Esophagus (tissue), 2 donors: ENCODE results near the gene EVA1C. TPM values are rescaled to one million over a fixed set of nuclear protein-coding genes. Genes with fewer than 3 reads are reported as not detected.

Source experiments
- H3K27ac ChIP-seq, 2 donors: one replicate each; pipeline ENCODE4 v1.5.1; 2013; ENCODE audit warnings: low read depth in 2 of 2, mild to moderate bottlenecking in 2 of 2, inconsistent platforms in 1 of 2, low read length in 1 of 2, moderate library complexity in 1 of 2
- H3K27me3 ChIP-seq, 2 donors: one replicate each; pipeline ENCODE4 v1.6.1; 2013; ENCODE audit warnings: low read length in 2 of 2, control low read depth in 1 of 2, mild to moderate bottlenecking in 1 of 2; ENCODE audit not compliant: insufficient read depth in 2 of 2, control insufficient read depth in 1 of 2
- H3K36me3 ChIP-seq, 2 donors: one replicate each; pipeline ENCODE4 v1.6.1; 2013; ENCODE audit warnings: low read length in 1 of 2; ENCODE audit not compliant: control insufficient read depth in 2 of 2, insufficient read depth in 2 of 2
- H3K4me1 ChIP-seq, 2 donors: one replicate each; pipeline ENCODE4 v1.6.1; 2013; ENCODE audit warnings: low read length in 1 of 2; ENCODE audit not compliant: control insufficient read depth in 2 of 2, insufficient read depth in 2 of 2
- H3K4me3 ChIP-seq, 2 donors: one replicate each; pipeline ENCODE4 v1.5.1; 2013; ENCODE audit warnings: low read length in 2 of 2, mild to moderate bottlenecking in 2 of 2, low read depth in 1 of 2, moderate library complexity in 1 of 2
- H3K9me3 ChIP-seq, 2 donors: one replicate each; pipeline ENCODE4 v1.6.1; 2013; ENCODE audit warnings: mild to moderate bottlenecking in 2 of 2, low read depth in 1 of 2, low read length in 1 of 2, moderate library complexity in 1 of 2; ENCODE audit not compliant: control insufficient read depth in 2 of 2, insufficient read depth in 1 of 2
- WGBS, 2 donors: extraction: QIAGEN DNeasy Blood & Tissue Kit; methylation state at CpG; one replicate each; pipeline ENCODE4 v1.1.7; 2013; 5-methylcytosine and 5-hydroxymethylcytosine counted together
- polyA plus RNA-seq, 2 donors: library from polyadenylated mRNA; stranded (reverse); fragments of 200-250 nt; gene quantifications; one replicate each; pipeline ENCODE4 v1.2.3, GENCODE V29; 2013
- donor health status: healthy with polysubstance abuse.
- donor health status: Bipolar disorder and iron deficiency.

Gene EVA1C
- polyA plus RNA-seq, 2 donors = 18.3 to 21.1 TPM

- no peak overlapping the region for H3K27ac ChIP-seq
- no peaks in the 10 kb centered on the region for H3K27me3 ChIP-seq
- H3K4me3 ChIP-seq = no peak overlapping the region
- no peaks in the 10 kb centered on the region for H3K9me3 ChIP-seq
- 87 to 93% methylated on average over 4 of the region's 4 CpGs for WGBS, 2 donors
- H3K4me1 ChIP-seq = no peaks in the 10 kb centered on the region
- H3K36me3 ChIP-seq = no peaks in the 10 kb centered on the region
These were observed 132.2 kb downstream of the EVA1C start for GRCh38 chr21:32544697-32545096.

- Histone ChIP-seq H3K4me1 (no peaks in the 10 kb centered on the region), H3K27me3 (no peaks in the 10 kb centered on the region), H3K9me3 (no peaks in the 10 kb centered on the region), H3K4me3 (no peak overlapping the region), H3K27ac (no peak overlapping the region), H3K36me3 (no peaks in the 10 kb centered on the region)
- WGBS, 2 donors = 83 to 86% methylated on average over 6 of the region's 6 CpGs
These were observed 133.5 kb downstream of the EVA1C start for GRCh38 chr21:32545948-32546441.

GRCh38 chr21:32547018-32547417 lies 134.5 kb downstream of the EVA1C start:
- Histone ChIP-seq H3K27ac (no peak overlapping the region), H3K4me1 (no peaks in the 10 kb centered on the region), H3K4me3 (no peak overlapping the region), H3K27me3 (no peaks in the 10 kb centered on the region), H3K9me3 (no peaks in the 10 kb centered on the region), H3K36me3 (no peaks in the 10 kb centered on the region)
- WGBS, 2 donors = 84% methylated on average over 4 of the region's 4 CpGs

GRCh38 chr21:32548978-32549377 lies 136.5 kb downstream of the EVA1C start:
- 76 to 78% methylated on average over 8 of the region's 8 CpGs for WGBS, 2 donors
- no peak overlapping the region for H3K27ac ChIP-seq
- H3K27me3 ChIP-seq = no peaks in the 10 kb centered on the region
- H3K4me1 ChIP-seq = no peaks in the 10 kb centered on the region
- no peaks in the 10 kb centered on the region for H3K36me3 ChIP-seq
- H3K4me3 ChIP-seq = no peak overlapping the region
- H3K9me3 ChIP-seq = no peaks in the 10 kb centered on the region

- H3K27me3 ChIP-seq = no peaks in the 10 kb centered on the region
- no peaks in the 10 kb centered on the region for H3K9me3 ChIP-seq
- H3K4me3 ChIP-seq = no peak overlapping the region
- WGBS, 2 donors = 76 to 80% methylated on average over 1 of the region's 1 CpG
- no peaks in the 10 kb centered on the region for H3K4me1 ChIP-seq
- no peaks in the 10 kb centered on the region for H3K36me3 ChIP-seq
- H3K27ac ChIP-seq = no peak overlapping the region
These were observed 136.9 kb downstream of the EVA1C start for GRCh38 chr21:32549440-32549839.

GRCh38 chr21:32549886-32550285 lies 137.4 kb downstream of the EVA1C start:
- H3K27ac ChIP-seq = no peak overlapping the region
- WGBS, 2 donors = 77 to 85% methylated on average over 3 of the region's 3 CpGs

GRCh38 chr21:32554832-32555638 lies 142.5 kb downstream of the EVA1C start:
- Histone ChIP-seq H3K36me3 (no peaks in the 10 kb centered on the region), H3K27me3 (no peaks in the 10 kb centered on the region), H3K9me3 (no peaks in the 10 kb centered on the region), H3K4me1 (no peaks in the 10 kb centered on the region), H3K27ac (no peak overlapping the region), H3K4me3 (no peak overlapping the region)
- 93 to 94% methylated on average over 4 of the region's 4 CpGs for WGBS, 2 donors

More at GRCh38 chr21:32549886-32550285, 137.4 kb downstream of the EVA1C start:
- Histone ChIP-seq H3K36me3 (no peaks in the 10 kb centered on the region), H3K4me3 (no peak overlapping the region), H3K27me3 (no peaks in the 10 kb centered on the region), H3K9me3 (no peaks in the 10 kb centered on the region), H3K4me1 (no peaks in the 10 kb centered on the region)

- no peaks in the 10 kb centered on the region for H3K36me3 ChIP-seq
- H3K4me1 ChIP-seq = no peaks in the 10 kb centered on the region
- H3K27me3 ChIP-seq = no peaks in the 10 kb centered on the region
- H3K4me3 ChIP-seq = no peak overlapping the region
- no peak overlapping the region for H3K27ac ChIP-seq
- 74 to 80% methylated on average over 3 of the region's 3 CpGs for WGBS, 2 donors
- H3K9me3 ChIP-seq = no peaks in the 10 kb centered on the region
These were observed 145.6 kb downstream of the EVA1C start for GRCh38 chr21:32558106-32558505.

GRCh38 chr21:32559006-32559610 lies 146.6 kb downstream of the EVA1C start:
- Histone ChIP-seq H3K9me3 (no peaks in the 10 kb centered on the region), H3K27ac (no peak overlapping the region), H3K36me3 (no peaks in the 10 kb centered on the region), H3K4me1 (no peaks in the 10 kb centered on the region), H3K27me3 (no peaks in the 10 kb centered on the region), H3K4me3 (no peak overlapping the region)
- WGBS, 2 donors = 92 to 95% methylated on average over 6 of the region's 6 CpGs
